Fibroblast of lung (primary cell): ENCODE measurements around the gene CDK1. TPM values are rescaled to one million over a fixed set of nuclear protein-coding genes. Genes with fewer than 3 reads are reported as not detected.

ENCODE experiments used
- DNase-seq, 2 donors: peaks; one replicate each; pipeline versions ENCODE4 v3.0.0 to v3.0.0-alpha.2; 2010; ENCODE audit warnings: low read depth in 2 of 2
- H2AFZ ChIP-seq: 2 replicates; pipeline ENCODE4 v1.5.1; 2012; ENCODE audit warnings: low read length, control low read depth, inconsistent platforms
- H3K27ac ChIP-seq: 2 replicates; pipeline ENCODE4 v1.5.1; 2011; ENCODE audit warnings: low read length, control low read depth; ENCODE audit not compliant: insufficient read depth
- H3K27me3 ChIP-seq: 2 replicates; pipeline ENCODE4 v1.5.1; 2011; ENCODE audit warnings: mild to moderate bottlenecking, low read length; ENCODE audit not compliant: control insufficient read depth, insufficient read depth
- H3K36me3 ChIP-seq: 2 replicates; pipeline ENCODE4 v1.5.1; 2011; ENCODE audit warnings: low read length; ENCODE audit not compliant: control insufficient read depth, insufficient read depth
- H3K4me1 ChIP-seq: 2 replicates; pipeline ENCODE4 v1.5.1; 2011; ENCODE audit warnings: low read length; ENCODE audit not compliant: control insufficient read depth, insufficient read depth; ENCODE audit errors: extremely low read depth
- H3K4me2 ChIP-seq: 2 replicates; pipeline ENCODE4 v1.5.1; 2011; ENCODE audit warnings: low read length, control low read depth; ENCODE audit not compliant: insufficient read depth; ENCODE audit errors: extremely low read depth
- H3K4me3 ChIP-seq, 4 experiments: fragments of 200-600 bp in 1 of 4; sonication (generic) in 1 of 4; replicated peaks in 1 of 4; 2 replicates each; pipeline ENCODE4 v1.5.1; 2011 to 2016; ENCODE audit warnings: low read length in 4 of 4, low read depth in 3 of 4, mild to moderate bottlenecking in 3 of 4, control low read depth in 2 of 4, inconsistent platforms in 1 of 4, mixed read lengths in 1 of 4; ENCODE audit not compliant: insufficient read depth in 1 of 4; ENCODE audit errors: control extremely low read depth in 1 of 4
- H3K79me2 ChIP-seq: 2 replicates; pipeline ENCODE4 v1.5.1; 2012; ENCODE audit warnings: mild to moderate bottlenecking, low read length, inconsistent platforms; ENCODE audit not compliant: control insufficient read depth, insufficient read depth
- H3K9ac ChIP-seq: 2 replicates; pipeline ENCODE4 v1.5.1; 2011; ENCODE audit warnings: mild to moderate bottlenecking, low read length, control low read depth; ENCODE audit not compliant: insufficient read depth
- H3K9me3 ChIP-seq: 2 replicates; pipeline ENCODE4 v1.5.1; 2012; ENCODE audit warnings: low read depth, low read length; ENCODE audit not compliant: control insufficient read depth, insufficient read depth
- H4K20me1 ChIP-seq: 2 replicates; pipeline ENCODE4 v1.5.1; 2011; ENCODE audit warnings: low read length; ENCODE audit not compliant: control insufficient read depth, insufficient read depth; ENCODE audit errors: extremely low read depth
- EZH2 ChIP-seq: IDR thresholded peaks from 2 replicates; pipeline ENCODE4 v1.5.1; 2012; ENCODE audit warnings: low read length, control low read depth, mild to moderate bottlenecking; ENCODE audit errors: missing control alignments
- polyA plus RNA-seq, 2 donors: library from polyadenylated mRNA; depleted of rRNA in 1 of 2; stranded (reverse) in 1 of 2; unstranded in 1 of 2; fragments of >200 nt; gene quantifications; 2 replicates each; pipeline ENCODE4 v1.2.1, GENCODE V29; 2011 to 2012; ENCODE audit warnings: missing spikeins in 1 of 2
- total RNA-seq: library from RNA; depleted of rRNA; stranded (reverse); fragments of >200 nt; gene quantifications from 2 replicates; pipeline ENCODE4 v1.2.1, GENCODE V29; 2014
- TF ChIP-seq, protein P1 (sequence below), 2 donors: IDR thresholded peaks in 1 of 2; conservative IDR thresholded peaks in 1 of 2; 1 replicate in 1 of 2; 2 replicates in 1 of 2; pipeline ENCODE4 v1.5.1; 2011 to 2012; ENCODE audit warnings: low read length in 2 of 2, control low read depth in 1 of 2, inconsistent platforms in 1 of 2, low read depth in 1 of 2, mild to moderate bottlenecking in 1 of 2

CDK1 gene
- total and polyA plus RNA-seq, 2 donors (not counting 1 experiment from before 2014, with no cell fraction given): 13.9 to 14.8 TPM

DNA sequence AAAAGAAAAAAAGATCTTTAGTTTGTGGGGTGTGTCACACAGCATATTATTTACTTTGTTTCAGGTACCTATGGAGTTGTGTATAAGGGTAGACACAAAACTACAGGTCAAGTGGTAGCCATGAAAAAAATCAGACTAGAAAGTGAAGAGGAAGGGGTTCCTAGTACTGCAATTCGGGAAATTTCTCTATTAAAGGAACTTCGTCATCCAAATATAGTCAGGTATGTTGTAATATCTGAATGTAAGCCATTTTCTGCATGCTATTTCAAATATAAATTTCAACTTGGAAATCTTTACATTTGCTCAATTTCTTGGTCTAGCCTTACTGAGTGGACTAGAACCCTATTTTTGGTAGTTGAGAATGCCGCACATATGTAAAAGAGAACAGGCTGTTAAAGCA is 6.4 kb downstream of the CDK1 start:
- H3K4me1 ChIP-seq: peaks cover 7% of the 10 kb centered on the region
- TF ChIP-seq, protein P1, sequence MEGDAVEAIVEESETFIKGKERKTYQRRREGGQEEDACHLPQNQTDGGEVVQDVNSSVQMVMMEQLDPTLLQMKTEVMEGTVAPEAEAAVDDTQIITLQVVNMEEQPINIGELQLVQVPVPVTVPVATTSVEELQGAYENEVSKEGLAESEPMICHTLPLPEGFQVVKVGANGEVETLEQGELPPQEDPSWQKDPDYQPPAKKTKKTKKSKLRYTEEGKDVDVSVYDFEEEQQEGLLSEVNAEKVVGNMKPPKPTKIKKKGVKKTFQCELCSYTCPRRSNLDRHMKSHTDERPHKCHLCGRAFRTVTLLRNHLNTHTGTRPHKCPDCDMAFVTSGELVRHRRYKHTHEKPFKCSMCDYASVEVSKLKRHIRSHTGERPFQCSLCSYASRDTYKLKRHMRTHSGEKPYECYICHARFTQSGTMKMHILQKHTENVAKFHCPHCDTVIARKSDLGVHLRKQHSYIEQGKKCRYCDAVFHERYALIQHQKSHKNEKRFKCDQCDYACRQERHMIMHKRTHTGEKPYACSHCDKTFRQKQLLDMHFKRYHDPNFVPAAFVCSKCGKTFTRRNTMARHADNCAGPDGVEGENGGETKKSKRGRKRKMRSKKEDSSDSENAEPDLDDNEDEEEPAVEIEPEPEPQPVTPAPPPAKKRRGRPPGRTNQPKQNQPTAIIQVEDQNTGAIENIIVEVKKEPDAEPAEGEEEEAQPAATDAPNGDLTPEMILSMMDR (conservative IDR thresholded peaks at IDR 0.05 in 1 of 2, IDR thresholded peaks at IDR 0.05 in 1 of 2; ENCODE audit: low read depth in 1 of 2, low read length in 2 of 2): no peak
- no peak for TF ChIP-seq EZH2
- no peaks in the 10 kb centered on the region for H3K9me3 ChIP-seq
- no peak overlapping the region for H3K4me3 ChIP-seq
- H2AFZ ChIP-seq: peak overlapping the region; percentile 54
- no peaks in the 10 kb centered on the region for H3K27me3 ChIP-seq
- no peaks in the 10 kb centered on the region for H3K36me3 ChIP-seq
- no peaks in the 10 kb centered on the region for H4K20me1 ChIP-seq
- no peak for DNase-seq
- H3K27ac ChIP-seq: no peak overlapping the region
- H3K9ac ChIP-seq: no peak overlapping the region
- H3K4me2 ChIP-seq: no peak overlapping the region
- H3K79me2 ChIP-seq: peaks cover 89% of the 10 kb centered on the region

DNA sequence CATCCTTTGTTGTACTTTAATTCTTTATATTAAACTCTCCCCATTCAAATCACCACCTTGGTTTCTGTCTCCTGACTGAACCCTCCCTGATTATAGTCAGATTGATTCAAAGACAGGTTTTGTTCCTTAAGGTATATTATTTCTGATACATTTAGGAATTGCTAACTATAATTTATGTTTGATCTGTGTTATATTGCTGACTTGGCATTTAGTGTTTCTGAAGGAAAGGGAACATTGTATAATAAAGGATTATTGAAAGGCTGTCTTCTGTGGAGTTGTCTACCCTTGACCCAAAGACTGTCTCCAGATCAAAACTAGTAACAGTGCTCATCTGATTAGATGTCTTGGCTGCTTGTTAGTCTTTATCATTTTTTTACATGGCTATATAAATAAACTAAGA is 10.3 kb downstream of the CDK1 start:
- DNase-seq: no peak
- Histone ChIP-seq H3K4me1 (no peaks in the 10 kb centered on the region), H3K27me3 (no peaks in the 10 kb centered on the region), H3K9me3 (no peaks in the 10 kb centered on the region), H3K36me3 (peaks cover 2% of the 10 kb centered on the region), H2AFZ (no peak overlapping the region), H3K27ac (no peak overlapping the region), H4K20me1 (no peaks in the 10 kb centered on the region), H3K9ac (no peak overlapping the region), H3K79me2 (peaks cover 59% of the 10 kb centered on the region), H3K4me2 (no peak overlapping the region), H3K4me3 (no peak overlapping the region)
- TF ChIP-seq, protein P1 (conservative IDR thresholded peaks at IDR 0.05 in 1 of 2, IDR thresholded peaks at IDR 0.05 in 1 of 2; ENCODE audit: low read depth in 1 of 2, low read length in 2 of 2): no peak
- no peak for TF ChIP-seq EZH2

DNA sequence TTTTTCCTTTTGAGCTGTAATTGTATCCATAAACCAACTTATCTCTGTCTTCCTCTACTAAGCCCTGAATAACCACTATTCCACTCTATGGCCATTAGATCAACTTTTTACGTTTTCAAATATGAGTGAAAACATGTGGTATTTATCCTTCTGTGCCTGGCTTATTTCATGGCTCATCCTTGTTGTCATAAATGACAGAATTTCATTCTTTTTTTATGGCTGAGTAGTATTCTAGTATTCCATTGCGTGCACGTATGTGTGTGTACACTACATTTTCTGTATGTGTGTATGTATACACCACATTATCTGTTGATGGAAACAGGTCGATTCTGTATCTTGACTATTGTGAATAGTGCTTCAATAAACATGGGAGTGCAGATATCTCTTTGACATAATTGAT is 11.1 kb downstream of the CDK1 start:
- no peak for TF ChIP-seq EZH2
- TF ChIP-seq, protein P1 (conservative IDR thresholded peaks at IDR 0.05 in 1 of 2, IDR thresholded peaks at IDR 0.05 in 1 of 2; ENCODE audit: low read depth in 1 of 2, low read length in 2 of 2): no peak
- Histone ChIP-seq H3K4me3 (no peak overlapping the region), H2AFZ (peak overlapping the region; percentile 17), H3K79me2 (peaks cover 51% of the 10 kb centered on the region), H3K27me3 (no peaks in the 10 kb centered on the region), H3K4me2 (no peak overlapping the region), H3K9ac (no peak overlapping the region), H4K20me1 (no peaks in the 10 kb centered on the region), H3K27ac (no peak overlapping the region), H3K36me3 (peaks cover 2% of the 10 kb centered on the region), H3K9me3 (no peaks in the 10 kb centered on the region), H3K4me1 (no peaks in the 10 kb centered on the region)
- no peak for DNase-seq
